ENCODE data around the gene CTAG1A. TPM values are rescaled to one million over a fixed set of nuclear protein-coding genes. Genes with fewer than 3 reads are reported as not detected.
A peak's percentile ranks its signal among the peaks of the same experiment; 100 is the strongest.
"Not testable (repeated sequence)": the region's sequence is repeated elsewhere in the genome, so short reads cannot be mapped to it uniquely, and the experiment has no call there.

CTAG1A gene
- total RNA-seq, 1 donor from 2014 or later, result not detected

- ATAC-seq; DNase-seq; intact Hi-C loops (cut with micrococcal nuclease): not testable (repeated sequence)
These were observed 24.6 kb upstream of the CTAG1A start for GRCh38 chrX:154560326-154560725.

GRCh38 chrX:154562295-154562694 lies 22.6 kb upstream of the CTAG1A start:
- DNase-seq; intact Hi-C loops (cut with micrococcal nuclease): not testable (repeated sequence)
- ATAC-seq, result peak; percentile 93

GRCh38 chrX:154570361-154570760 lies 14.6 kb upstream of the CTAG1A start:
- ATAC-seq; DNase-seq; intact Hi-C loops (cut with micrococcal nuclease): not testable (repeated sequence)

DNA sequence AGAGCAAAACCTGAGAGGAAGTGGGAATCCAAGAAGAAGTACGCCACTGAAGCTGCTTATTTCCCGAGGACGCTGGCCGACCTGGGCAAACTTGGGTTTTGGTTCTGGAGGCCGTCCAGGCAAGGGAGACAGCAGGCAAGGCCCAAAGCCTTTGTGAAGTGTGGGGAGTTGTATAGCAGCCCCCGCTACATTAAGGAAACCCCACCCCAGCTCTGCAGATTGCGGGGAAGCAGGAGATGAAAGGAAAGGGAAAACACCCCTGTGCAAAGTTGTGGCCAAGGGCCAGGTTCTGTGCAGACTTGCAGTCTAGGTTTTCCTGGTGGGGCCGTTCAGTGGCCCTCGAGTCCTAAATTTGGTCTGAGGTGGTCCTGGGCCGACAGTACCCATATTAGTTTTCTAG lies 11.9 kb upstream of the CTAG1A start:
- ATAC-seq; intact Hi-C loops (cut with micrococcal nuclease): not testable (repeated sequence)

GRCh38 chrX:154575076-154575475 lies 9.9 kb upstream of the CTAG1A start:
- ATAC-seq, result peak; percentile 68
- DNase-seq; intact Hi-C loops (cut with micrococcal nuclease): not testable (repeated sequence)

More for the DNA sequence above, 11.9 kb upstream of the CTAG1A start:
- DNase-seq, result not testable (repeated sequence)

DNA sequence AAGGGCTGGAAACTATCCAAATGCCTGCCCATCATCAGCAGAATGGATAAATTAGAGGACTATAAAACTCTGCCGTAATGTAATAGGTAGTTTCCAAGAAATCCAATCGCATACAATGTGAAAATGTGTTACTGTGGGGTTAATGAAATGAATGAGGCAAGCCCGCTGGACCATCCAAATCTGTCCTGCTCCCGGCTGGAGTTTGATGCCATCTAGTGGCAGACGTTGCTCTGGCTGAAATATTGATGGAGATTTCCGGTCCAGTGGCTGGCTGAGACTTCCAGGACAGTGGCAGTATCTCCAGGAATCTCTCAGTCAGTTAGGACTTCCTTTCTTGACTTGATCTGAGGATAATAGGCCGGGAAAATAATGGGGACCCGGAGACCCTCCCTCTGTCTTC lies 1.9 kb upstream of the CTAG1A start:
- DNase-seq; intact Hi-C loops (cut with micrococcal nuclease): not testable (repeated sequence)
- peak; percentile 65 for ATAC-seq

GRCh38 chrX:154590415-154590814 lies 5.5 kb downstream of the CTAG1A start:
- DNase-seq; intact Hi-C loops (cut with micrococcal nuclease); ATAC-seq: not testable (repeated sequence)

DNA sequence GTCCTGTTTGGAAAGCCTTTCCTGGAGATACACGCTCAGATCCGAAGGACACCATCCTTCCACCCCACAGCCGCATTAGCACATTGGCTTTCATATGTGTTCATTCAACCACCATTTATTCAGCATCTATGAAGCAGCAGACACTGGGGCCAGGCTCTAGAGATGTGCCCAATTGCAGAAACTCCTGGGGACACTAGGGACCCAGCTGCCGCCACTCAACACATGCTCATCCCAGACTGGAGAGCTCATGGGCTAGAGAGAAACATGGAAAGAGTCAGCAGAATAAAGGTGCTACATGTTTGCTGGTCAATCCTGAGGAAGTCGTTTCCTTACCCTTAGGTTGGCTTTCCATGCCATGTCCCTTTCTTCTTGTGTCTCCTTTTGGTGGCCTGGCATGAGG lies 7.6 kb downstream of the CTAG1A start:
- intact Hi-C loops (cut with micrococcal nuclease), result no loop called here
- DNase-seq, result no peak
- no peak for ATAC-seq

DNA sequence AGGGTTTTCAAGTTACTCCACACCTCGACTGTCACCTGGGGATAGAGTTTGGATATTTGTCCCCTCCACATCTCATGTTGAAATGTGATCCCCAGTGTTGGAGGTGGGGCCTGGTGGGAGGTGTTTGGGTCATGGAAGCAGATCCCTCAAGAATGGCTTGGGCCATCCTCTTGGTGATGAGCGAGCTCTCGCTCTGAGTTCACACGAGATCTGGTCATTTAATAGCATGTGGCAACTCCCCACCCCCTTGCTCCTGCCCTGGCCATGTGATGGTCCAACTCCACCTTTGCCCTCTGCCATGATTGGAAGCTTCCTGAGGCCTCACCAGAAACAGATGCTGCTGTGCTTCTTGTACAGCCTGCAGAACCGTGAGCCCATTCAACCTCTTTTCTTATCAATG lies 8.3 kb downstream of the CTAG1A start:
- DNase-seq (no peak), ATAC-seq (no peak)
- intact Hi-C loops (cut with micrococcal nuclease), result no loop called here

- DNase-seq (no peak), ATAC-seq (no peak)
- intact Hi-C loops (cut with micrococcal nuclease), result no loop called here
These were observed 9.6 kb downstream of the CTAG1A start for GRCh38 chrX:154594491-154594890.

DNA sequence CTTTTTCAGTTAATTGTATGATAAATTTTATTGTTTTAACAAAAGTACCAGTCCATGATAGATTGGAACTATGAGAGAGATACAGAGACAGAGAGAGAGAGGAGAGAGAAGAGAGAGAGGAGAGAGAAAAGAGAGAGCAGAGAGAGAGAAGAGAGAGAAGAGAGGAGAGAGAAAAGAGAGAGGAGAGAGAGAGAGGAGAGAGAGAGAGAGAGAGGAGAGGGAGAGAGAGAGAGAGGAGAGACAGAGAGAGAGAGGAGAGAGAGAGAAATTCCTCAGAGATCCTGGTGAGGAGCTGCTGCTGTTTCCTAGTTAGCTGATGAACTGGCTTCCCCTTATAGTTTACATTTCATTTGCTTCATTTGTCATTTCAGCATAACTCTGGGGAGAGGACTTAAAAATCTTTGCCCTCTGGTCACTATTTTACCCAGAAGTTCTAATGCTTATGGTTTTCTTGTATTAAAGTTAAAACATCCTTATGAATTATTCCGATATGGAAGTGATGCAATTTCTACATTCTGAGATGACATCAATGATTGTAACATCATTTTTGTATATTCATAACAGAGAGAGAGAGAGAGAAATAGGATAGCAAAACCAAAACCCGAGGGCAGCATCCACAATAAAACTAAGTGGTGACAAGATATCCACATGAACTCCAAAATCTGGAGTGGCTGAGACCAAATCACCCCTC lies 10.8 kb downstream of the CTAG1A start:
- ATAC-seq (no peak), DNase-seq (no peak)
- intact Hi-C loops (cut with micrococcal nuclease), result no loop called here

GRCh38 chrX:154596290-154596929 lies 11.5 kb downstream of the CTAG1A start:
- intact Hi-C loops (cut with micrococcal nuclease), result no loop called here
- DNase-seq (no peak), ATAC-seq (no peak)

GRCh38 chrX:154597221-154597620 lies 12.3 kb downstream of the CTAG1A start:
- intact Hi-C loops (cut with micrococcal nuclease), result no loop called here
- DNase-seq (no peak), ATAC-seq (no peak)

DNA sequence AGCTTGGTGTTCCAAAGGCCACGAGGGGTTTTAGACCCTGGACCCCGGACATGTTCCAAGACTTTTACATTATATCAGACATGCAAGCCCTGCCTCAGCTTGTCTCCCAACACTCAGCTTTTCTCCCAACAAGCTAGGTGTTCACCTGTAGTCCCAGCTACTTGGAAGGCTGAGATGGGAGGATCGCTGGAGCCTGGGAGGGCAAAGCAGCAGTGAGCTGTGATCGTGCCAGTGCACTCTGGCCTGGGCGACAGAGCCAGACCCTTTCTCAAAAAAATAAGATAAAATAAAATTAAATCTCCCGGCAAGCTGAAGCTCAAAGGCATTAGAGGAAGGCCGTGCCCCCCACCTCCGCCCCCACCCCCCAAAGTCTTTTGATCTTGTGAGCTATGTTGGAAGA lies 13.7 kb downstream of the CTAG1A start:
- no peak for DNase-seq
- intact Hi-C loops (cut with micrococcal nuclease), result no loop called here
- ATAC-seq, result no peak

GRCh38 chrX:154599531-154599930 lies 14.6 kb downstream of the CTAG1A start:
- intact Hi-C loops (cut with micrococcal nuclease), result no loop called here
- no peak for ATAC-seq
- DNase-seq, result no peak

- ATAC-seq, result no peak
- DNase-seq, result no peak
- intact Hi-C loops (cut with micrococcal nuclease), result no loop called here
These were observed 15.9 kb downstream of the CTAG1A start for GRCh38 chrX:154600759-154601374.

GRCh38 chrX:154602226-154602625 lies 17.3 kb downstream of the CTAG1A start:
- ATAC-seq (no peak), DNase-seq (no peak)
- intact Hi-C loops (cut with micrococcal nuclease), result no loop called here

- intact Hi-C loops (cut with micrococcal nuclease), result no loop called here
- DNase-seq, result no peak
- no peak for ATAC-seq
These were observed 18.0 kb downstream of the CTAG1A start for GRCh38 chrX:154602766-154603437.

DNA sequence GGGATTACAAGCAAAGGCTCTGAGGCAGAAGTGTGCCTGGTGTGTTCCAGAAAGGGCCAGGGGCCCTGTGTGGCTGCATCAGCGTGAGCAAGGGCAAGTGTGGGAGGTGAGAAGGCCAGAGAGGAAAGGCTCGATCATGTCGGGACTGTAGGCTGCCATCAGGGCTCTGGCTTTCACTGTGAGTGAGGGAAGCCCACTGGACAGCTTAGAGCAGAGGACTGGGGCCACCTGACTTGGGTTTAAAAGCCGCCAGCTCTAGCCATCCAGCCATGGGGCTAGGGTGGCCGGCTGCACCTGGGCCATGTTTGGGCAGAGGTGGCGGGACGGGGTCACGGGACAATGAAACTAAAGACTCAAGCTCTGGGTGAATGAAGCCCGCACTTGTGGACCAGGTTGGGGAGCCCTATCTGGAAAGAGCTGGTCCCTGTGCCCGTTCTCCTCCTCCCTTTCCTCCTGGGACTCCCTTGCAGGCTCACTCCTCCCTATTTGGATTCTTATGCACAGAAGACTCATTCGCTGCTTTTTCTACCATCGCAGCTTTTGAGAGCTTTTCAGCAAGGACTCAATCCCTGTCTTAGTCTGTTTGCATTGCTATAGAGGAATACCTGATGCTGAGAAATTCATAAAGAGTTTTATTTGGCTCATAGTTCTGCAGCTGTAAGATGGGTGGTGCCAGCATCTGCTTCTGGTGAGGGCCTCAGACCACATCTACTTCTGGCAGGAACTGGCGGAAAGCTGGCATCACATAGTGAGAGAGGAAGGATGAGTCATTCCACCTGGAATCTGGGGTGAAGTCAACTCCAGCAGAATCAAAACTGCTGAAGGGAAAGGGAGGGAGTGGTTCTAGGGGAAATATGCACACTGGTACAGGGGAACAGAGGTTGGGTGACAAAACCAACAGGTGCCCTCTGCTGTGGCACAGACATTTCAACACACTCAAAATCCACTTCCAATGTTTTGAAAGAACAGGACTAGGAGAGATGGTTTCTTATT lies 18.8 kb downstream of the CTAG1A start:
- DNase-seq (no peak), ATAC-seq (peak; percentile 58)
- intact Hi-C loops (cut with micrococcal nuclease), result no loop called here
